GM18870 (cell line): ENCODE measurements around the gene DCUN1D2.

ENCODE experiments used
- ATAC-seq: cut with Tn5 transposase; IDR thresholded peaks from one replicate; pipeline ENCODE4 v1.9.1; 2021; ENCODE audit warnings: moderate library complexity; ENCODE audit not compliant: unreplicated experiment

DCUN1D2 gene

DNA sequence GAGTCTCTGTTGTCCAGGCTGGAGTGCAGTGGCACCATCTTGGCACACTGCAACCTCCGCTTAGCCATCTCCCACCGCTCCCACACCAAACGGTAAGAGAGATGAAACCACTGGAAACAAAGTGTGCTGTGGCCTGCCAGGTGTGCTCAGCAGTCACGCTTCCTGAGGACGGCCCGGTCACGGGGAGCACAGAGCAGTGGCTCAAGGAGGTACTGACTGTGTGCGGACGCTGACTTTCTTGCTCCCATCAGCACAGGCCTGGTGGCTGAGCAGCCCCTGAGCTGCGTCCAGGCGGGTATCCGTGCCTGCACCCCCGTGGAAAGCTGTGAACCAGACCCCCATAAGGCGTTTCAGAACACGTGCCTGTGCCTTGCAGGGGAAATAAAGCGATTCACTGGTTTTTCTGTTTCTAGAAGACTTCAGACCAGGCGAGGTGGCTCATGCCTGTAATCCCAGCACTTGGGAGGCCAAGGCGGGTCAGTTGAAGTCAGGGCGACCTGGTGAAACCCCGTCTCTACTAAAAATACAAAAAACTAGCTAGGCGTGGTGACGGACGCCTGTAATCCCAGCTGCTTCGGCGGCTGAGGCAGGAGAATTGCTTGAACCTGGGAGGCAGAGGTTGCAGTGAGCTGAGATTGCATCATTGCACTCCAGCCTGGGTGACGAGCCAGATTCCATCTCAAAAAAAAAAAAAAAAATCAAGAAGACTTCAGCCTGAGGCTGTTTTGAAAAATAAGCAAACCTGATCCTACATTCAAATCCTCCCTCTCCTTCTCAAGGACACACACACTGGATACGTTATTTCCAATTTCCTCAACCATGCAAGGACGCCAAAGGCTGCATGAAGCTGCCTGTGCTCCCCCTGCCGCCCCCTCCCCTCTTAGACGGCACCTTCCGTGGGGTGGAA is 62.7 kb downstream of the DCUN1D2 start:
- no peak for ATAC-seq

DNA sequence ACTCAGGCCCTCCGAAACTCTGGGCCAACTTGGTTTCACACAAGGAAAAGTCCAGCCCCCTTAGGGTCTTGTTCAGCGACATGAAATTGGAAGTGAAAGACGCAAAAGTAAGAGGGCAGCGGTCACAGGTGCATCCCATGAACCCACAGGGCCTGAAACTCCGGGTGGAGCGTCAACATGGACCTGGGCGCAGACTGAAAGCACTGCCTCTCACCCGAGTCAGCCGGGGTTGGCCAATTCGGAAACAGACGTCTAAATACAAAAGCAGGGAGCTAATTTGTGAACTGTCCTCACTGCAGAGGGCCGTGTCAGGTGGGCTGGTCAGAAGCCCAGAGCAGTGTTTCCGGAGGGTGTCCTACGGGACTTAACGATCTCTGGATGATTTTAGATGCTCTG is 63.9 kb downstream of the DCUN1D2 start:
- no peak for ATAC-seq

- no peak for ATAC-seq
Observed at GRCh38 chr13:113425941-113426590, 64.4 kb downstream of the DCUN1D2 start.

GRCh38 chr13:113423520-113424163 is 66.9 kb downstream of the DCUN1D2 start:
- ATAC-seq, result no peak

GRCh38 chr13:113422807-113423519 is 67.5 kb downstream of the DCUN1D2 start:
- no peak for ATAC-seq

- ATAC-seq, result no peak
Observed at GRCh38 chr13:113421673-113422270, 68.7 kb downstream of the DCUN1D2 start.

- ATAC-seq, result no peak
Observed at GRCh38 chr13:113420833-113421600, 69.5 kb downstream of the DCUN1D2 start.

- no peak for ATAC-seq
Observed at GRCh38 chr13:113420232-113420631, 70.3 kb downstream of the DCUN1D2 start.

DNA sequence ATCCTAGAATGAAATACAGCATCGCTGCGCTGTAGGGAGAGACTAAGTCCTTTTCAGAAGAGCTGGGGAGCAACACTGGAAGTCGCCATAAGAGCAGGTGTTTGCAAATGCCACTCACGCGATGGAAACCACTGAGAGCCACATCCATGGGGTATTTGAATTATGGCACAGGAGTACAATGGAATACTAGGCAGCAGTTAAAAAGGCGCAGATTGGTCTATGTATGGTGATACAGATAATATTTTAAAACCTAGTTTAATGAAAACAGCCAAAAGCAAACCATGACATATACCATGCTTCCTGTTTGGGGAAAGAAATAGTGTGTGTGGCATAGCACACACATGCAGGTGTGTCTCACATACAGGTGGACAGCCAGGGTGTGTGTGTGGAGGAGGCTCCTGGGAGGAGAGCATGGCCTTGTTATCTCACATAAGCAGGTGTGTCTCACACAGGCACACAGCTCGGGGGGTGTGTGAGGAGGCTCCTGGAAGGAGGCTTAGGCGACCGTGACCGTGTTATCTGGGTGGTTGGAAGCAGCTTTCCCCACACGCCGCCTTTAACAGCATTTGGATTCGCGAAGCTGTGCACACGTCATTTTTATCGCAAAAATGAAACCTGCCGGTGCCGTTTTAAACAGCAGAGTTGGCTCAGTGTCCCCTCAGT is 70.8 kb downstream of the DCUN1D2 start:
- ATAC-seq, result no peak

DNA sequence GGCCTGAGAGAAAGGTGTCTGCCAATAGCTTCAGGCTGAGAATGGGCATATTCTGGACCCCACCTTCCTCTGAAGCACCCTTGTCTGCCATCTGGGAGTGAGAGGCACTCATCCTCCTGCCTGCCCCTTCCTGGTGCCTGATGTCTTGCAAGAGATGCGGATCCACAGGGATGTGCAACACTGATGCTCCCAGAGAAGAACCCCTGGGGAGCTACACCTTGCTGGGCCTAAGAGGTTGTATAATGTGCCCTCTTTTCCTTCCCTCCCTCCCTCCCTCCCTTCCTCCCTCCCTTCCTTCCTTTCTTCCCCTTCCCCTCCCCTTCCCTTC is 71.8 kb downstream of the DCUN1D2 start:
- ATAC-seq, result no peak

- ATAC-seq, result no peak
Observed at GRCh38 chr13:113417836-113418721, 72.4 kb downstream of the DCUN1D2 start.

- no peak for ATAC-seq
Observed at GRCh38 chr13:113417008-113417751, 73.3 kb downstream of the DCUN1D2 start.

- ATAC-seq, result no peak
Observed at GRCh38 chr13:113415825-113416224, 74.7 kb downstream of the DCUN1D2 start.

DNA sequence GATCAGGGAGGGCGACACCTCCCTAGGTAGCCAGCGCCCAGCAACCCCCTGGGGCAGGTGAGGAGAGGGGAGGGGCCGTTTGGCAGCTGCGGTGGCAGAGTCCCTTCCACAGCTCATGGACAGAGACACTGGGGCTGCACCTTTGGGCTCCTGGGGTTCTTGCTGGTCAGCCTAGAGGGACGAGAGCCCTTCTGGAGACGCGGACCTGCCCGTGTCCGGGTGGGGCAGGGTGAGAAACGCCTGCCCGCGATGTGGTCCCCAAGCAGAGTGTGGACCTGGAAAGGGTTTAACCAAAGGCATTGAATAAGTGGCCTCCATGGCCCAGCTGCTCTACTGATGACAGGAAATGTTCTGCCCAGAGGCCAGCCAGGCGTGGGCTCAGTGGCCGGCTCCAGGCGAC is 75.5 kb downstream of the DCUN1D2 start:
- ATAC-seq, result no peak

DNA sequence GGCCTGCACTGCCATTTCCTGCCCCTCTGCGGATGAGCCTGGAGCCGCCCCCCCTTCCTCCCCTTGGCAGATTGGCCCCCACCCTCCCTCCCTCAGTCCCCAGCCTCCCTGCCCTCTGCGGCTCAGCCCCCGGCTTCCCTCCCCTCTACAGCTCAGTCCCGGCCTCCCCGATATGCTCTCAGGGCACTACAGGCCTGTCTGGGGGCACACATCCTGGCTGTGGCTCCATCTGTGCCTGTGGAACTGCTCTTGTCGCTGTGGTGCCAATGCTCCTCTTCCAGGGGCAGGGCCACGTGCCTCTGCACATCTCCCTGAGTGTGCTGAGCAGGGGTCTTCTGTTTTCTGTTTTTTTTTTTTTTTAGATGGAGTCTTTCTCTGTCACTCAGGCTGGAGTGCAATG is 76.2 kb downstream of the DCUN1D2 start:
- ATAC-seq, result no peak

- ATAC-seq, result no peak
Observed at GRCh38 chr13:113413898-113414282, 76.6 kb downstream of the DCUN1D2 start.

- no peak for ATAC-seq
Observed at GRCh38 chr13:113413178-113413897, 77.2 kb downstream of the DCUN1D2 start.
